ENCODE measurements around the gene ENGASE. TPM values are rescaled to one million over a fixed set of nuclear protein-coding genes. Genes with fewer than 3 reads are reported as not detected.

Gene ENGASE
- polyA plus RNA-seq, 1 of the 3 experiments (the other 2 are of a cell fraction) = 30.1 TPM

GRCh38 chr17:79041041-79041570, 33.5 kb upstream of the ENGASE start (continued):
- TF ChIP-seq USF2 (IDR thresholded peaks at IDR 0.05; ENCODE audit: borderline replicate concordance, low read depth, low read length) (no peak), GABPA (IDR thresholded peaks at IDR 0.05; ENCODE audit: low read depth) (no peak)

- TF ChIP-seq EZH2phosphoT487 (IDR thresholded peaks at IDR 0.05; ENCODE audit: borderline replicate concordance, low read depth) (no peak), GABPA (IDR thresholded peaks at IDR 0.05; ENCODE audit: low read depth) (no peak), RAD21 (IDR thresholded peaks at IDR 0.05; ENCODE audit: low read length) (no peak), FOSL2 (IDR thresholded peaks at IDR 0.05; ENCODE audit: borderline replicate concordance, low read depth) (no peak), FOXJ3 (CRISPR knock-in tag; IDR thresholded peaks at IDR 0.05) (no peak), RXRA (IDR thresholded peaks at IDR 0.05; ENCODE audit: borderline replicate concordance, low read depth) (no peak), PBX3 (IDR thresholded peaks at IDR 0.05) (no peak), TCF12 (IDR thresholded peaks at IDR 0.05) (no peak), SIN3A (IDR thresholded peaks at IDR 0.05; ENCODE audit: borderline replicate concordance, low read depth, low read length) (no peak), EP300 (IDR thresholded peaks at IDR 0.05; ENCODE audit: borderline replicate concordance in 1 of 2, low read depth in 1 of 2, low read length in 1 of 2) (no peak), JUND (IDR thresholded peaks at IDR 0.05) (no peak), TEAD4 (IDR thresholded peaks at IDR 0.05; ENCODE audit: borderline replicate concordance, insufficient read depth) (no peak), NRF1 (IDR thresholded peaks at IDR 0.05; ENCODE audit: low read depth, low read length) (no peak), NFIC (IDR thresholded peaks at IDR 0.05; ENCODE audit: borderline replicate concordance) (no peak), USF2 (IDR thresholded peaks at IDR 0.05; ENCODE audit: borderline replicate concordance, low read depth, low read length) (no peak), RFX5 (IDR thresholded peaks at IDR 0.05; ENCODE audit: low read length) (no peak)
- CTCF ChIA-PET = interaction anchor here (0.7 to 7.9 kb wide), 61 partner anchors 9 to 494 kb away, joined by 3 to 191 read pairs (median 5); partner anchors contain the start of genes C1QTNF1, ENGASE and LGALS3BP
- no peak for DNase-seq
- Histone ChIP-seq H2AFZ (ENCODE audit: low read depth) (no peak overlapping the region), H3F3A (replicated peaks; ENCODE audit: insufficient read depth) (peaks cover 19% of the 10 kb centered on the region), H3K9me2 (no peaks in the 10 kb centered on the region), H3K9me3 (no peaks in the 10 kb centered on the region), H3K27me3 (ENCODE audit: insufficient read depth) (no peaks in the 10 kb centered on the region), H3K27ac (ENCODE audit: low read depth in 2 of 2, low read length in 1 of 2) (no peak overlapping the region), H3K4me2 (no peak overlapping the region), H3K36me3 (replicated peaks in 1 of 2; ENCODE audit: control insufficient read depth in 1 of 2, insufficient read depth in 2 of 2, low read length in 1 of 2) (no peaks in the 10 kb centered on the region), H3K79me2 (ENCODE audit: insufficient read depth) (no peaks in the 10 kb centered on the region), H3K4me1 (ENCODE audit: control insufficient read depth in 1 of 2, insufficient read depth in 2 of 2, low read depth in 1 of 2, low read length in 1 of 2) (peaks cover 2 to 14% of the 10 kb centered on the region in 2 experiments), H3K9ac (no peak overlapping the region), H4K20me1 (ENCODE audit: insufficient read depth) (no peaks in the 10 kb centered on the region), H3K4me3 (ENCODE audit: low read depth in 2 of 2, low read length in 1 of 2) (no peak overlapping the region)
- POLR2A ChIA-PET = interaction anchor here (1.1 kb wide), 1 partner anchor 14 kb away, joined by 5 read pairs; no protein-coding TSS in a partner anchor
- 86% methylated on average over 26 of the region's 29 CpGs for WGBS (ENCODE audit: low lambda C conversion rate)
Measured at GRCh38 chr17:79041723-79042420, 32.8 kb upstream of the ENGASE start.
